Measurements from ENCODE around the gene DSCAM.
"Not testable (repeated sequence)": the region's sequence is repeated elsewhere in the genome, so short reads cannot be mapped to it uniquely, and the experiment has no call there.

Gene DSCAM

DNA sequence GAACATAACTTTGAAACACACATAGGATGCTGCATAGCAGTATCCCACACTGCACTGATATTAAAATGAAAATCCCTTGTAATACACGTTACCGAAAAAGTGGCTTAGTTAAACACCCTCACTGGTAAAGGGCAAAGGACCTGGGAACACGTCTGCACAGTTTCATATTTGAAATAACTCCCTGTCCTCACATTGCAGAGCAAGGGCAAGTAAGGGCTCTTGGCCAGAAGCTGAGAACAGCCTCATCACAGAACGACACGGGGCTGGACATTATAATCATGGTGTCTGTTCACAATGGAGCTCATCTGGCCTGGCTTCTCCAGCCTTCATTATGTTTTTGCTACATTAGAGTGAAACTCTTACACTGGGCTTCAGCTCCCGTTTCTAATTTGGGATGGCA is 772.8 kb downstream of the DSCAM start:
- no peak for DNase-seq

- no peak for DNase-seq
These were observed 773.3 kb downstream of the DSCAM start for GRCh38 chr21:40073642-40074041.

DNA sequence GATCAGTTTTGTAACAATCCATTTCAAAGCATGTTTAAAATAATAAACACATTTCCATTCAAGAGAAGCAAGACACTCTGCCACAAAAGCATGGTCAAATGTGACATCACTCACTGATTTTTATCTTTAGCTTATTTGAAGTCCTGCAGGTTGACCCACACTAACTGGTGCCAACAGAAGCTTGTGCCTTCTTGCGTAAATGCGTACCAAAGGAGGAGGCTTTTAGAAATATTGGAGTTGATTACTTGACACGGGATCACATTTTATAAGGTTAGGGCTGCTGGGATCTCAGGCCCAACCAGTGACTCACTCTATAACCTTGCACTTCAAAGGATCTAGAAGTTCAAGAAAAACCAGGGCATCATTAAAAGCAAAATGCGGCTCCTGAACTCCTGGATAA is 776.1 kb downstream of the DSCAM start:
- no peak for DNase-seq

- DNase-seq: no peak
These were observed 779.2 kb downstream of the DSCAM start for GRCh38 chr21:40067751-40068150.

DNA sequence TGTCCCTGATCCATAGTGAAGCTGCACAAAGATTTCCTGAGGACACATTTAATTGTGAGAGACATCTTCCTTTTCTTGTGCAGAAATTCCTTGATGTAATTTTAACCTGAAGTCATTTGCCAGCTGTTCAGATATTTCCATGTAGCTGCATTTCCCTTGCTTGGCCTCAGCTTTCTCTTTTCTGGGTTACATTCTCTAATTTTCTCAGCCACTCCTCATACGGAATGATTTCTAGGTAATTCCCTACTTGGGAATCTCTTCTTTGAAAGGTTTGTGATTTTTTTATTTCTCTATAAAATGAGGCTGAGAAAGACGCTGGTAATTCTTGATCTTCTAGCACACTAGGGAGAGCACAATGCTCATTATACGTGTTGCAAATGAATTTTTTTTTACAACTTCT is 780.7 kb downstream of the DSCAM start:
- DNase-seq: no peak

DNA sequence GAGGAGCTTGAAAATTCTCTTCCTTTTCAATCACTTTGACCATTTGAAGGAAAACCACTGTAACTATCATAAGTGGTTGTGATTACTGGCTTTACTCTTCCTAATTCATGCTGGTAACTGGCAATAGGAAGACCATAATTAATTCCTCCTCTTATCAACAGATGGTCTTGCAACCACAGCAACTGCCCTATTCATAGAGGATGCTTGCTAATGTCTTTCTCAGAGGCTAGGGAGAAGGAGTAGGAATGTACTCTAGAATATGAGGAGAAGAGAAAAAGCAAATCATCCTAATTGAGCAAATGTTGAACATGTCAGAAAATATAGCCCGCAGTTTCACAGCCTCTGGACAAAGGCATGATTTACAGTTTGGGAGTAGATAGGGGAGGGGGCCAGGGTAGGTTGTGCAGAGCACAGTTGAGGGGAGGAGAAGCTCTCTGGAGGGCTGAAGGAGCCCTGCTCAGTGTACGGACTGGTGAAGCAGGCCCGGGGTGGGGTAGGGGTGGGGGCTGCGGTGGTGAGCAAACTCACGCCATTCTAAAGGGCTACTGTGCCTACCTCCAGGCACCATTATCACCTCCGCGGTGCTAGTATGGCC is 786.8 kb downstream of the DSCAM start:
- no peak for DNase-seq

DNA sequence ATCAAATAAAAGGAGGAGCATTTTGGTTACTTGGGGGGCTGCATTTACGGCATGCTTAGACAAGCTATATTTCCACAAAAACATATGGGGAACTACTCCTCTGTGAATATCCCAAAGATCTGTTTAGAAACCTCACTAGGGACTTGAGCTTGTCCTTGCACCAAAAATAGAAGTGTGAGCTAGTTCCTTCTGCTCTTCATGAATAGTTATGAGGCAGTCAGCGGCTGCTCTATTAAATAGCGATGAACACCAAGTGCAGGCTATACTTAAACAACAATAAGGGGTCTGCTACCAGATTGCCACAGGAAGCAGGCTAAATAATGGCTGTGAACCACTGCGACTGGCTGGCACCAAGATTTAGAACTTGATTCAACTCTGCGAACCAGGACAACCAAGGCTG is 789.6 kb downstream of the DSCAM start:
- DNase-seq: no peak

DNA sequence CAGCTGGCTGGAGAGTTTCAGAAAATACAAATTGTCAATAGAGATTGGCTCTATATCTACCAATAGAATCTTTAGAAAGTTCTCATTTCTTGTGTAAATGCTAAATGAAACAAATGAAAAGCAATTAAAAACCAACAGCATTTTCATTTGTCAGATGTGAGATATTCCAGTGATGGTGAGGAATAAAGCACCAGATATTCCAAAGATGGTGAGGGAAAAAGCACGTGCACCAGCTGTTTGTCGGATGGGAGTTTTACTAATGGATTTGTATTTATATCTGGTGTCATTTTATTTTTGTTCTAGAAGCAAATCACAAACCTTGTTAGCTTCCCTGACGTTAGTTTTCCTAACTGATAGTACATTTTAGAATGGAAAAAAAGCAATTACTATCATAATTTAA is 790.9 kb downstream of the DSCAM start:
- DNase-seq: no peak

DNA sequence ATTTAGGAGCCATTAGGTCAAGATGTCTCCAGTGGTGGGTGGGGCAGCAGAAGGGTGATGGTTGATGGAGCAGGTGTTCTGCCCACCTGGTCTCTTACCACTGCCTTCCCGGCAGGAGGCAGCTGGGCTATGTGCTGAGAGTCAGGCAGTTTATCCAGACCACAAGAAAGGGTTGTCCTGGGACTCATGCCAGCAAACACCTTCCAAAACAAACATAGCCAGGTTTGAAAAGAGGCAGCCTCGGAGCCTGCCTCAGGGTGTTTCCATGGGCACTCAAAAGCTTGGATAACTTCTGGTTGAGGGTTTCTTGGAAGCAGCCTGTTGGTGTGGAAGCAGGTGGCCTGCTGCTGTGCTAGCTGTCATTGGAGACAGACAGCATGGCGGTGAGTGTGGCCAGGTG is 792.6 kb downstream of the DSCAM start:
- no peak for DNase-seq

DNA sequence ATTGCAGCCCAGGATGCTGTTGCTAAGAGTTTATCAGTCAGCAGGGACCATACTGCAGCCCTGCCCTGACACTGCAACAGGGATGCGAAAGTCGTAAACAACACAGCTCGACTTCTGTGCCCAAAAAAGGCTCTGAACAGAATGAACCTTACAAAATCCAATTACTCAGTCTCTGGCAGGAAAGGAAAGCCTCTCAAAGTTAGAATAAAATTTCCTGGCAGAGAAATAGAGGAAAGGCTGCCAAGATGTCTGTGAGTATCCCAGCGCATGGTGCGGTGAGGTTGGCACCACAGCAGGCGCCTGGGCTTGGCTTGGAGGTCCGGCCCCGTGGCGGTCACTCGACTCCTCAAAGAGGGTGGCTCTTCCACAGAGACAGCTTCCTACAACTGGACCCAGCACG is 794.0 kb downstream of the DSCAM start:
- no peak for DNase-seq

DNA sequence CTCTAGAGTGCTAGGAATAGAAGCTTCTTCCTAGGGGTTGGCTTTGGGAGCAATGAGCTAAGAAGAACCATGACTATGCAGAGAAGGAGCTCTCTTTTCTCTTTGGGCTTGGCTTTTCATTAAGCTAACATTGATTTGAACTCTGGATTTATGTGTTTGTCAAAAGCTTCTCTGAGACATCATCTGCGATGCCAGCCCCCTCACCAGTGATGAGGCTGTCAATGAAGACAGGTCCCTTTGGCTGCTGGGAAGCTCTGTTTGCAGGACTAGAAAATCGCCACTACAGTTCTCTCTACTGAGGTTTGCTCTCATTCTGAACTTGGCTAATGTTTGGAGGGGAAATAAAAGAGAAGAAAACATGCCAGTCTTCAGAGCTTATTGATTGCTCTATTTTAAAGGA is 794.7 kb downstream of the DSCAM start:
- DNase-seq: no peak

- DNase-seq: no peak
These were observed 795.2 kb downstream of the DSCAM start for GRCh38 chr21:40051801-40052200.

- DNase-seq: no peak
These were observed 797.0 kb downstream of the DSCAM start for GRCh38 chr21:40049931-40050290.

DNA sequence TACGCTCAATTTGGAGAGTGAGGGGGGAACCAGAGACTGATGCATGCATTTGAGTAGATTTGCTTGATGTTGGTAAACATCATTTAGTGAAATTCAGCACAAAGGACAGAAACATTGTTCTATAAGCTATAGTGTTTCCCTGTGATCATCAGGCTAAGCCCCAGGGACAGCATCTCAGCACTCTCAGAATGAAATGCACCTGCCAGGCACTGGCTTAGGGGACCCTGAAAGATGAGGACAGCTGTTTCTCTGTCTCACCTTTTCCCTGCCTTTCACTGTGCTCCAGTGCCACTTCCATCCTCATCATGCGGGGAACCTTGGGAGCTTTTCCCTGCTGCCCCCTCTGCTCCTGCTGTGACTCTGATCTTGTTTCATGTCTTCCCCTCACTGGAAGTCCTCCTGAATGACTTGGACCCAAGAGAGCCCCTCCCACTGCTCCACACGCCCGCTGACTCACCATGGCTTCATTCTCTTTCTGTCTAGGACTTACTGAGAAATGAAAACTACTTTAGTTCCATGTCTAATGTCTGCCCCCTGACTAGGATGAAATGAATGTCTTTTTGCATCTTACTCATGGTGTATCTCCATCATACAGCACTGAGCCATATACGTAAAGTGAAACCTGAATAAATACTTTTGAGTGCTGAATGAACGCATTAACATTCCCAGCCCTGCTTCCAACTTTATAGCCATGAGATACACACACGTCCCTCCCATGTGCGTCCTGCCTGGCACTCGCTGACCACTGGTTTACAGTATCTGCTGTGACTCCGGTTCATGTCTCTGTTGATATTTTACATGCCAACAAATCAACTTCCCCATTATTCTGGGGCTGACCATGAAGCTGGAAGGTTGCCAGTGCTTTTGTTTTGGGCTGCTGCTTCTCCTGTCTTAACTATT is 797.7 kb downstream of the DSCAM start:
- no peak for DNase-seq

DNA sequence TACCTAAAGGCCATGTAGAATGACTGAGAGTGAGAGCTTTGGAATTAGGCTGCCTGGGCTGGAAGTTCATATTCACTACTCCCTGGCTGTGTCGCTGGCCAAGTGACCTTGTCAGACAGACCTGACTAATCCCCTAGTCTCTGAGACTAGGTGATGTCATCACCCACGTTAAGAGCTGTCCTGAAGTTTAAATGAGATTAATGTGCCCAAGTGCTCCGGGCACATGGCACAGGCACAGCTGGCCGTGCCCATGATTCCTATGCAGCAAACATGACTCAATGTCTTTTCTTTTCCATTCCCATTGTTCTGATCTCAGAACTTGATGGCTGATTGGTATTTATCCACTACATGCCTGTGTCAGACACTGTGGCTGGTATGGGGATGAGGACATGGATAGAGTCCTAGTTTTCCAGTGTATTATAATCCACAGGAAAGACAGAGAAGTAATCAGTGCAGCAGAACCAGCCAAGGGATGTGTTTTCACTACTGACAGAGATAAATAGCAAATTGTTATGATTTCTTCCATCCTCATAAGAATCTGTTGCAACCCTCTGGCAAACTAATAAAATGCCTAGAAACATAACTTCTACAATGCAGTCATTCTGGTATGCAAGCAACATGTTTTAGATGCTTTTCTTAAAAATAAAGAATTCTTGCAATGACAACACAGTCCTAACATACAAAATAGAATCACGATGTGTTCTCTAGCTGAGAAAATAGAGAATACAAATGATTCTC is 798.8 kb downstream of the DSCAM start:
- DNase-seq: no peak

DNA sequence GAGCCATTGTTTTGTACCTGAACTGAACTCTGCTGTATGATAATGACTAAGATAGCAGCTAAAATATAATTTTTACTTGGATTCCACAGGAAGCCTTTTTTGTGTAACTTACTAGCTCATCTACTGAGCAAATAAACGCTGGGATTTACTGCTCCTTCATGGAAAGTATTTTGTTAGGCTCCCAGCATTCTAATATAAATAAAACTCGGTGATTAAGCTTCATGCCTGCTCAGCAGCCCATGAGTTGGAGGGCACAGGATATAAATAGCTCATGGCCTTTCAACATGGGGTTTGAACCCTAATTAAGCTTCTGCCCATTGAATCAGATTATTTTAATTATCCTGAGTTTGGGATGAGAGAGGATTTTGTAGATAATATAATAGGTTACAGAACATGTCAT is 799.7 kb downstream of the DSCAM start:
- no peak for DNase-seq

DNA sequence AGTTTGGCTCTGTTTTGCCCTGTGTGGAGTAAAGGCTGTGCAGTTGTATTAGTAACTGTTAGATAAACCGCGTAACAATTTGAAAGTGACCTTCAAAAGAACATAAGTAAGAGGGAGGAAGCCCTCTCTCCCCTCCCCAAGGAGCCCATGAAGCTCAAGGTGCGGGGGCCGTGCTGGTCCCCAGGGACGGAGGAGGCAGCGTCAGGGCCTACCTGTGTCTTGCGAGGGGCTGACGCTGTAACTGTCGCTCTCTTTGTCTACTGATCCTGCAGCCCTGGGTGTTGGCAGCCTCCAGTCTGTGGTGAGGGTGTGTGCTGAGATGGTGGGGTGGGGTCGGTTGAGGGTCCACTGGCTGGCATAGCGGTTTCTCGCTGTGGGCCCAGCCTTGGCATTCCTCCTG is 803.1 kb downstream of the DSCAM start:
- DNase-seq: no peak

- DNase-seq: no peak
These were observed 803.5 kb downstream of the DSCAM start for GRCh38 chr21:40043423-40043822.

- DNase-seq: no peak
These were observed 805.5 kb downstream of the DSCAM start for GRCh38 chr21:40041446-40041845.

DNA sequence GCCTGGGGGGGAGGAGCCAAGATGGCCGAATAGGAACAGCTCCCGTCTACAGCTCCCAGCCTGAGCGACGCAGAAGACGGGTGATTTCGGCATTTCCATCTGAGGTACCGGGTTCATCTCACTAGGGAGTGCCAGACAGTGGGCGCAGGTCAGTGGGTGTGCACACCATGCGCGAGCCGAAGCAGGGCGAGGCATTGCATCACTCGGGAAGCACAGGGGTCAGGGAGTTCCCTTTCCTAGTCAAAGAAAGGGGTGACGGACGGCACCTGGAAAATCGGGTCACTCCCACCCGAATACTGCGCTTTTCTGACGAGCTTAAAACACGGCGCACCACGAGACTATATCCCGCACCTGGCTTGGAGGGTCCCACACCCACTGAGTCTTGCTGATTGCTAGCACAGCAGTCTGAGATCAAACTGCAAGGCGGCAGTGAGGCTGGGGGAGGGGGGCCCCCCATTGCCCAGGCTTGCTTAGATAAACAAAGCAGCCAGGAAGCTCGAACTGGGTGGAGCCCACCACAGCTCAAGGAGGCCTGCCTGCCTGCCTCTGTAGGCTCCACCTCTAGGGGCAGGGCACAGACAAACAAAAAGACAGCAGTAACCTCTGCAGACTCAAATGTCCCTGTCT is 813.7 kb downstream of the DSCAM start:
- not testable (repeated sequence) for DNase-seq

- DNase-seq: no peak
These were observed 817.1 kb downstream of the DSCAM start for GRCh38 chr21:40029888-40030287.

DNA sequence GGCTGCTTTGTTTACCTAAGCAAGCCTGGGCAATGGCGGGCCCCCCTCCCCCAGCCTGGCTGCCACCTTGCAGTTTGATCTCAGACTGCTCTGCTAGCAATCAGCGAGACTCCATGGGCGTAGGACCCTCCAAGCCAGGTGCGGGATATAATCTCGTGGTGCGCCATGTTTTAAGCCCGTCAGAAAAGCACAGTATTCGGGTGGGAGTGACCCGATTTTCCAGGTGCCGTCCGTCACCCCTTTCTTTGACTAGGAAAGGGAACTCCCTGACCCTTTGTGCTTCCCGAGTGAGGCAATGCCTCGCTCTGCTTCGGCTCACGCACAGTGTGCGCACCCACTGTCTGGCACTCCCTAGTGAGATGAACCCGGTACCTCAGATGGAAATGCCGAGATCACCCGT is 818.6 kb downstream of the DSCAM start:
- not testable (repeated sequence) for DNase-seq

- DNase-seq: no peak
These were observed 825.2 kb downstream of the DSCAM start for GRCh38 chr21:40021558-40022351.
